ENCODE data around the gene SYNE3. TPM values are rescaled to one million over a fixed set of nuclear protein-coding genes. Genes with fewer than 3 reads are reported as not detected.
A peak's percentile ranks its signal among the peaks of the same experiment; 100 is the strongest.

Gene SYNE3
- total and polyA plus RNA-seq, 10 donors: 1.4 to 34.5 (median 27.5) TPM

DNA sequence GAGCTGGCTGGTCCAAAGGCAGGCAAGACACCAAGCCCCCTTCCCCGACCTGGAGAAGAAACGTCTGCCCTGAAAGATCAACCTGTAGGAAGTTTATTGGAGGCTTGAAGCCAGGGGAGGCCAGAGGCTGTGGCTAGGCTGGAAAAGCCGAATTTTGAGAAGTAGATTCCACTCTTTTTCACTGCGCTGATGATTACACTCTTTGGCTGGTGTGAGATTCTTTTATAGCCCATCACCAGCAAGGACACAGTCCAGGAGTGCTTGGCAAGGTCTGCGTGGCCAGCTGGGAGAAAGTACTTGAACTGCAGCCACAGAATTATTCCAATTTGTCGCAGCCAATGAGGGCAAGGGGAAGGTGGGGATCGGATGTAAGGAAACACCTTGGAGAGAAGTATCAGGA is 45.0 kb downstream of the SYNE3 start:
- 89 to 95% (median 90%) methylated on average over 7 of the region's 7 CpGs for WGBS, 5 donors
- TF ChIP-seq POLR2AphosphoS5 (IDR thresholded peaks at IDR 0.05): no peak
- TF ChIP-seq, protein P1, sequence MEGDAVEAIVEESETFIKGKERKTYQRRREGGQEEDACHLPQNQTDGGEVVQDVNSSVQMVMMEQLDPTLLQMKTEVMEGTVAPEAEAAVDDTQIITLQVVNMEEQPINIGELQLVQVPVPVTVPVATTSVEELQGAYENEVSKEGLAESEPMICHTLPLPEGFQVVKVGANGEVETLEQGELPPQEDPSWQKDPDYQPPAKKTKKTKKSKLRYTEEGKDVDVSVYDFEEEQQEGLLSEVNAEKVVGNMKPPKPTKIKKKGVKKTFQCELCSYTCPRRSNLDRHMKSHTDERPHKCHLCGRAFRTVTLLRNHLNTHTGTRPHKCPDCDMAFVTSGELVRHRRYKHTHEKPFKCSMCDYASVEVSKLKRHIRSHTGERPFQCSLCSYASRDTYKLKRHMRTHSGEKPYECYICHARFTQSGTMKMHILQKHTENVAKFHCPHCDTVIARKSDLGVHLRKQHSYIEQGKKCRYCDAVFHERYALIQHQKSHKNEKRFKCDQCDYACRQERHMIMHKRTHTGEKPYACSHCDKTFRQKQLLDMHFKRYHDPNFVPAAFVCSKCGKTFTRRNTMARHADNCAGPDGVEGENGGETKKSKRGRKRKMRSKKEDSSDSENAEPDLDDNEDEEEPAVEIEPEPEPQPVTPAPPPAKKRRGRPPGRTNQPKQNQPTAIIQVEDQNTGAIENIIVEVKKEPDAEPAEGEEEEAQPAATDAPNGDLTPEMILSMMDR (IDR thresholded peaks at IDR 0.05 in 8 of 11, conservative IDR thresholded peaks at IDR 0.05 in 3 of 11): no peak
- TF ChIP-seq POLR2A (IDR thresholded peaks at IDR 0.05): no peak

DNA sequence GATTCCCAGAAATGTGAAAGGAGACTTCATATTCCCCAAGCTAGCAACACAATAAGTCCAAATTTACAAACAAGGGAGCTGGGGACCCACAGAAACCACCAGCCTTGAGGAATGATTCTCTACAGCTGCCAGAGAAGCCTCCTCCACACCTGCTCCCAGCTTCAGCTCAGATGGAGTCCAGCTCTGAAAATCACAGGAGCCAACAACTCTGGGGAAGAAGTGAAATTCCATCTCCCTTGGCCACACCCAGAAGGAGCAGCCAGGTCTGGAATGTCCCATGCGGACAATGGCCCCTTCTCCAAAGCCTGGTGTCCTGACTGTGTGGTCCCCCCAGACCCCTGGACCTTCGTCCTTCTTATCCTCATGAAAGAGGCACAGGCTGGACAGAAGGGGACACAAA is 45.4 kb downstream of the SYNE3 start:
- intact Hi-C loops (cut with DNase I; ENCODE audit: low total_unique reads): no loop called here
- H3K4me1 ChIP-seq: peaks cover 0 to 52% (median 19%) of the 10 kb centered on the region in 6 donors
- no peak for TF ChIP-seq POLR2A (IDR thresholded peaks at IDR 0.05)
- TF ChIP-seq POLR2AphosphoS5 (IDR thresholded peaks at IDR 0.05): no peak
- TF ChIP-seq, protein P1 (IDR thresholded peaks at IDR 0.05 in 8 of 11, conservative IDR thresholded peaks at IDR 0.05 in 3 of 11): no peak
- peaks cover 0 to 100% (median 53%) of the 10 kb centered on the region in 6 donors for H3K36me3 ChIP-seq
- DNase-seq: no peak
- no peak overlapping the region for H3K4me3 ChIP-seq
- 92 to 100% (median 97%) methylated on average over 2 of the region's 2 CpGs for WGBS, 5 donors
- H3K27me3 ChIP-seq (replicated peaks in 1 of 7): no peaks in the 10 kb centered on the region
- H3K27ac ChIP-seq: peak overlapping the region in 1 of 8 donors; percentile 40
- no peaks in the 10 kb centered on the region for H3K9me3 ChIP-seq

More for the DNA sequence above, 45.0 kb downstream of the SYNE3 start:
- Histone ChIP-seq H3K9me3 (no peaks in the 10 kb centered on the region), H3K27ac (peak overlapping the region in 4 of 8 donors; percentile 15 to 56 (median 34)), H3K4me1 (peaks cover 0 to 52% (median 19%) of the 10 kb centered on the region in 6 donors), H3K4me3 (no peak overlapping the region), H3K27me3 (replicated peaks in 1 of 7) (no peaks in the 10 kb centered on the region), H3K36me3 (peaks cover 0 to 100% (median 53%) of the 10 kb centered on the region in 6 donors)
- intact Hi-C loops (cut with DNase I; ENCODE audit: low total_unique reads): no loop called here
- no peak for DNase-seq

DNA sequence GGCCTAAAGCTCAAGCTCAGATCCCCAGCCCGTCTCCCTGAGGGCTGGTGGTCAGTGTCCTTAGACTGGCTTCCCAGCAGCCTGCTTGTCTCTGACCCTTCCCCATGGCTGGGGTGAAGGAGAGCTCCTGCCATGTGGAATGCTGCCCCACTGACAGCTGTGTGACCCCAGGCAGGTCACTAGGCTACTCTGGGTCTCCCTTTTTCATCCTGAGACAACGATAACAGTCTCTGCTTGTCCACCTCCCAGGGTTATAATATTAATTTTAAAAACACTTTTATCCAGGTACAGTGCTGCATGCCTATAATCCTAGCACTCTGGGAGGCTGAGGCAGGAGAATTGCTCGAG is 47.3 kb downstream of the SYNE3 start:
- intact Hi-C loops (cut with DNase I; ENCODE audit: low total_unique reads): no loop called here
- peak overlapping the region in 4 of 8 donors; percentile 23 to 48 (median 28) for H3K27ac ChIP-seq
- DNase-seq: no peak
- peaks cover 0 to 100% (median 38%) of the 10 kb centered on the region in 6 donors for H3K36me3 ChIP-seq
- no peaks in the 10 kb centered on the region for H3K27me3 ChIP-seq (replicated peaks in 1 of 7)
- WGBS, 5 donors: 76 to 95% (median 91%) methylated on average over 3 of the region's 3 CpGs
- H3K4me3 ChIP-seq: no peak overlapping the region
- TF ChIP-seq POLR2A (IDR thresholded peaks at IDR 0.05) (no peak), POLR2AphosphoS5 (IDR thresholded peaks at IDR 0.05) (no peak)
- TF ChIP-seq, protein P1 (IDR thresholded peaks at IDR 0.05 in 8 of 11, conservative IDR thresholded peaks at IDR 0.05 in 3 of 11): no peak
- H3K9me3 ChIP-seq: no peaks in the 10 kb centered on the region
- peaks cover 0 to 65% (median 27%) of the 10 kb centered on the region in 6 donors for H3K4me1 ChIP-seq

DNA sequence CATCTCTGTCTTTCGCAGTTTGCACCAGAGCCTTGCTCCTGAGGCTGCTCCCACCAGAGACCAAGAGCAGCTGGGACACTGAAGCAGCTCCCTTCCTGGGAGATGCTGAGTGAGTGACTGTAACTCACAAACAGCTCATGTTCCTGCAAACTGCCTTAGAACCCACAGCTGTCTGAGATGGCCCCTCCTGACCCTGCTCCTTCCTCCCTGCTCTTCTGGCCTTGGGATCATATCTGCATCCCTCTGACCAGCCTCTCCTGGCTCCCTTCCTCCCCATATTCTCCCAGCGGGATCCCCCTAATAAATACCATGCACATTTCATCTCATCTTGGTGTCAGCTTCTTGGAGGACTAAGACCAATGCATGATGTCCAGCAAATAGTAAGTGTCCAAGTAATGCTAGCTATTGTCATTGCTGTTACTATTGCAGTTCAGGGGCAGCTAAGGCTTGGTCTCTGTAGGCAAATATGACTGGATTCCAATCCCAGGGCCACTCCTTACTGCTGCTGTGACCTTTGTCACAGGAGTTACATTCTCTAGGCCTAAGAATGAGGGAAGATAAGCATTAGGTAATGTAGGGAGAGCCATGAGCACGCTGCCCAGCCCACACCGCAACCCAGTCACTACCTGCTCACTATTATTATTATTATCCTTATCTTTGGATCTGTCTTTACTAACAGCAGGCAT is 47.9 kb downstream of the SYNE3 start:
- Histone ChIP-seq H3K27me3 (replicated peaks in 1 of 7) (no peaks in the 10 kb centered on the region), H3K36me3 (peaks cover 0 to 100% (median 36%) of the 10 kb centered on the region in 6 donors), H3K27ac (peak overlapping the region in 4 of 8 donors; percentile 23 to 48 (median 28)), H3K4me3 (no peak overlapping the region), H3K9me3 (no peaks in the 10 kb centered on the region), H3K4me1 (peaks cover 2 to 70% (median 32%) of the 10 kb centered on the region in 6 donors)
- intact Hi-C loops (cut with DNase I; ENCODE audit: low total_unique reads): no loop called here
- 84 to 96% (median 90%) methylated on average over 4 of the region's 4 CpGs for WGBS, 5 donors
- TF ChIP-seq POLR2AphosphoS5 (IDR thresholded peaks at IDR 0.05) (no peak), POLR2A (IDR thresholded peaks at IDR 0.05) (no peak)
- TF ChIP-seq, protein P1 (IDR thresholded peaks at IDR 0.05 in 8 of 11, conservative IDR thresholded peaks at IDR 0.05 in 3 of 11): no peak
- DNase-seq: no peak

All from spleen (tissue), 11 donors.